K562 (cell line): Measurements from ENCODE around the gene AGO3. TPM values are rescaled to one million over a fixed set of nuclear protein-coding genes. Genes with fewer than 3 reads are reported as not detected.

Experiments used
- ARID3B ChIP-seq: fragments of 250-450 bp; sonication (Bioruptor Pico); IDR thresholded peaks from 2 replicates; pipeline ENCODE4 v1.4.0; 2020; ENCODE audit warnings: borderline replicate concordance
- BACH1 ChIP-seq: fragments of 200-800 bp; sonication (Bioruptor generic); IDR thresholded peaks from 2 replicates; pipeline ENCODE4 v1.6.1; 2016; ENCODE audit warnings: missing genetic modification characterization, missing compliant biosample characterization
- DACH1 ChIP-seq: fragments of 450-650 bp; IDR thresholded peaks from 2 replicates; pipeline ENCODE4 v1.6.1; 2018; ENCODE audit not compliant: partially characterized antibody
- FIP1L1 ChIP-seq: fragments of 200-400 bp; formaldehyde crosslinking; IDR thresholded peaks from 2 replicates; pipeline ENCODE4 v1.6.1; 2018; ENCODE audit warnings: mild to moderate bottlenecking, low read depth, low read length; ENCODE audit not compliant: poor library complexity, severe bottlenecking
- FOXK1 ChIP-seq: sonication (generic); formaldehyde crosslinking; IDR thresholded peaks from 2 replicates; pipeline ENCODE4 v1.8.0; 2022; ENCODE audit warnings: missing genetic modification reagents, mild to moderate bottlenecking, borderline replicate concordance
- MCM3 ChIP-seq: fragments of 450-650 bp; IDR thresholded peaks from 2 replicates; pipeline ENCODE4 v1.6.1; 2016
- NFE2 ChIP-seq: IDR thresholded peaks from 2 replicates; pipeline ENCODE4 v1.6.1; 2014; ENCODE audit warnings: antibody characterized with exemption, low read depth
- NR4A1 ChIP-seq, 2 experiments: fragments of 250-450 bp in 1 of 2; fragments of 450-650 bp in 1 of 2; sonication (Bioruptor Pico) in 1 of 2; IDR thresholded peaks; 2 replicates each; pipeline versions ENCODE4 v1.4.0 to v1.6.1; 2016 to 2020; ENCODE audit warnings: mild to moderate bottlenecking in 2 of 2, missing compliant biosample characterization in 1 of 2, missing genetic modification characterization in 1 of 2, moderate library complexity in 1 of 2
- RUNX1 ChIP-seq: sonication (generic); IDR thresholded peaks from 2 replicates; pipeline ENCODE4 v1.6.1; 2016; ENCODE audit warnings: antibody characterized with exemption, low read depth
- SAP30 ChIP-seq: fragments of 200-600 bp; sonication (generic); IDR thresholded peaks from 2 replicates; pipeline ENCODE4 v1.6.1; 2012; ENCODE audit warnings: borderline replicate concordance, low read depth, mild to moderate bottlenecking, moderate library complexity, low read length, control low read depth, inconsistent platforms; ENCODE audit not compliant: insufficient read depth, poor library complexity, severe bottlenecking
- SMAD2 ChIP-seq: fragments of 150-350 bp; IDR thresholded peaks from 2 replicates; pipeline ENCODE4 v1.6.1; 2014; ENCODE audit warnings: low read depth, mild to moderate bottlenecking, low read length
- SMARCB1 ChIP-seq: IDR thresholded peaks from 2 replicates; pipeline ENCODE4 v1.6.1; 2011; ENCODE audit warnings: improper control_type of control experiment, low read depth; ENCODE audit not compliant: insufficient read length
- SREBF1 ChIP-seq: fragments of 150-350 bp; IDR thresholded peaks from 2 replicates; pipeline ENCODE4 v1.6.1; 2014; ENCODE audit warnings: antibody characterized with exemption, low read depth, low read length, borderline replicate concordance
- TAF9B ChIP-seq: fragments of 450-650 bp; IDR thresholded peaks from 2 replicates; pipeline ENCODE4 v1.6.1; 2018; ENCODE audit warnings: mild to moderate bottlenecking; ENCODE audit not compliant: partially characterized antibody
- THAP12 ChIP-seq: fragments of 250-450 bp; sonication (Bioruptor Pico); IDR thresholded peaks from 2 replicates; pipeline ENCODE4 v1.9.0; 2021; ENCODE audit warnings: mild to moderate bottlenecking, inconsistent platforms
- THRAP3 ChIP-seq: fragments of 450-650 bp; IDR thresholded peaks from 2 replicates; pipeline ENCODE4 v1.6.1; 2016; ENCODE audit warnings: mild to moderate bottlenecking, inconsistent platforms, borderline replicate concordance
- YY1 ChIP-seq, 3 experiments: IDR thresholded peaks; 2 replicates each; pipeline ENCODE4 v1.6.1; 2011; ENCODE audit warnings: low read length in 2 of 3, mild to moderate bottlenecking in 2 of 3, moderate library complexity in 2 of 3, borderline replicate concordance in 1 of 3, control low read depth in 1 of 3, low read depth in 1 of 3; ENCODE audit not compliant: insufficient read depth in 3 of 3, insufficient replicate concordance in 2 of 3, control insufficient read depth in 1 of 3, insufficient read length in 1 of 3; ENCODE audit errors: extremely low read depth in 1 of 3
- ZNF23 ChIP-seq: fragments of 250-450 bp; sonication (Bioruptor Pico); IDR thresholded peaks from 2 replicates; pipeline ENCODE4 v1.4.0; 2020; ENCODE audit warnings: mild to moderate bottlenecking
- ZNF239 ChIP-seq: fragments of 250-450 bp; sonication (Bioruptor Pico); IDR thresholded peaks from 2 replicates; pipeline ENCODE4 v1.4.0; 2020; ENCODE audit warnings: mild to moderate bottlenecking
- ZNF280B ChIP-seq: fragments of 250-450 bp; sonication (Bioruptor Pico); IDR thresholded peaks from 2 replicates; pipeline ENCODE4 v1.5.1; 2021; ENCODE audit warnings: mild to moderate bottlenecking
- ZNF41 ChIP-seq: fragments of 250-450 bp; sonication (Bioruptor Pico); conservative IDR thresholded peaks from 2 replicates; pipeline ENCODE4 v1.4.0; 2020; ENCODE audit warnings: mild to moderate bottlenecking
- polyA plus RNA-seq, 8 experiments: library from polyadenylated mRNA; depleted of rRNA in 4 of 8; stranded (reverse) in 5 of 8; unstranded in 3 of 8; fragments of >200 nt; fragmentation: Nextera tagmentation in 2 of 8; fragmentation: Illumina TruSeq in 1 of 8; extraction: Ambion mirVana in 2 of 8; extraction: Trizol in 1 of 8; gene quantifications; 2 replicates each; pipeline versions ENCODE4 v1.2.1 to v1.2.3, GENCODE V29; 2011 to 2014; ENCODE audit warnings: inconsistent platforms in 1 of 8, missing spikeins in 1 of 8
- total RNA-seq, 7 experiments: library from RNA; depleted of rRNA in 6 of 7; stranded (reverse); fragments of >200 nt in 6 of 7; fragmentation: Illumina TruSeq in 2 of 7; extraction: Trizol in 2 of 7; gene quantifications; 2 replicates each; pipeline versions ENCODE4 v1.2.1 to v1.2.3, GENCODE V29; 2011 to 2021; ENCODE audit warnings: low replicate concordance in 1 of 7

AGO3 gene
- total and polyA plus RNA-seq, 9 of the 15 experiments (the other 6 are each of a cell fraction or from before 2014, with no cell fraction given): 4.5 to 41.5 (median 22.7) TPM

GRCh38 chr1:36088577-36089392 is 157.9 kb downstream of the AGO3 start, which contains the start of gene ADPRS (continued):
- TF ChIP-seq SAP30: peak; percentile 96
- TF ChIP-seq SMAD2: no peak
- no peak for TF ChIP-seq TAF9B
- TF ChIP-seq MCM3: no peak
- no peak for TF ChIP-seq RUNX1
- peak; percentile 21; the same call in 1 of the 2 replicates for TF ChIP-seq ARID3B (CRISPR knock-in tag)
- no peak for TF ChIP-seq ZNF23 (CRISPR knock-in tag)
- 0 out of 2 replicates have a peak, but pooled peaks have one; percentile 29 for TF ChIP-seq ZNF41 (CRISPR knock-in tag)
- TF ChIP-seq FIP1L1: peak; percentile 98
- 0 out of 2 replicates have a peak, but pooled peaks have one; percentile 19 for TF ChIP-seq FOXK1
- TF ChIP-seq NFE2: 0 out of 2 replicates have a peak, but pooled peaks have one; percentile 17
- no peak for TF ChIP-seq NR4A1 (CRISPR knock-in tag; IDR thresholded peaks at IDR 0.05)
- TF ChIP-seq NR4A1 (tag; IDR thresholded peaks at IDR 0.05): peak; percentile 77
- TF ChIP-seq YY1 (IDR thresholded peaks at IDR 0.05; ENCODE audit: borderline replicate concordance in 1 of 3, control insufficient read depth in 1 of 3, extremely low read depth in 1 of 3, insufficient read depth in 3 of 3, insufficient read length in 1 of 3, insufficient replicate concordance in 2 of 3, low read depth in 1 of 3, low read length in 2 of 3): peak; percentile 89 to 97 (median 96)
- TF ChIP-seq DACH1: no peak
- TF ChIP-seq THAP12: peak; percentile 100
- TF ChIP-seq SMARCB1: no peak
- no peak for TF ChIP-seq THRAP3
- no peak for TF ChIP-seq SREBF1
- no peak for TF ChIP-seq BACH1 (tag)
- TF ChIP-seq ZNF239: peak; percentile 60
- no peak for TF ChIP-seq ZNF280B (CRISPR knock-in tag)
